SK-N-SH (cell line): ENCODE results near the gene B3GNT5. TPM values are rescaled to one million over a fixed set of nuclear protein-coding genes. Genes with fewer than 3 reads are reported as not detected.

Source experiments
- CTCF ChIA-PET: fragments of 300-600, 350-600 bp; formaldehyde crosslinking; extraction: SDS; loops from one replicate; lab custom pipeline; 2021; lab: Yijun Ruan, JAX
- POLR2A ChIA-PET: fragments of 350-600 bp; sonication (Branson Sonifier 250); formaldehyde crosslinking; extraction: SDS; loops from one replicate; lab custom pipeline; 2020; ENCODE audit warnings: antibody characterized with exemption, inconsistent platforms; lab: Yijun Ruan, JAX
- DNase-seq: peaks from one replicate; pipeline ENCODE4 v3.0.0; 2012
- H2AFZ ChIP-seq: fragments of 200-600 bp; sonication (generic); 2 replicates; pipeline ENCODE4 v1.8.1; 2016; ENCODE audit warnings: antibody characterized with exemption, mild to moderate bottlenecking, low read depth
- H3F3A ChIP-seq: fragments of 200-600 bp; sonication (generic); replicated peaks from 2 replicates; pipeline ENCODE3; 2016; ENCODE audit warnings: antibody characterized with exemption, mild to moderate bottlenecking; ENCODE audit not compliant: insufficient read depth
- H3K27ac ChIP-seq, 2 experiments: fragments of 200-500 bp in 1 of 2; fragments of 200-600 bp in 1 of 2; sonication (Bioruptor generic) in 1 of 2; sonication (generic), shearing (Covaris generic) in 1 of 2; 2 replicates each; pipeline versions ENCODE4 v1.5.1 to v1.6.1; 2014 to 2016; ENCODE audit warnings: low read depth in 2 of 2, inconsistent platforms in 1 of 2, low read length in 1 of 2, mild to moderate bottlenecking in 1 of 2, mixed read lengths in 1 of 2
- H3K27me3 ChIP-seq: fragments of 200-600 bp; sonication (generic), shearing (Covaris generic); 2 replicates; pipeline ENCODE4 v1.6.1; 2016; ENCODE audit warnings: mixed run types; ENCODE audit not compliant: insufficient read depth
- H3K36me3 ChIP-seq, 2 experiments: fragments of 200-500 bp in 1 of 2; fragments of 200-600 bp in 1 of 2; sonication (Bioruptor generic) in 1 of 2; sonication (generic) in 1 of 2; replicated peaks in 1 of 2; 2 replicates each; pipeline versions ENCODE3 to v1.5.1; 2014 to 2016; ENCODE audit warnings: low read length in 1 of 2, mild to moderate bottlenecking in 1 of 2; ENCODE audit not compliant: insufficient read depth in 2 of 2, control insufficient read depth in 1 of 2
- H3K4me1 ChIP-seq, 2 experiments: fragments of 200-500 bp in 1 of 2; fragments of 200-600 bp in 1 of 2; sonication (Bioruptor generic) in 1 of 2; sonication (generic), shearing (Covaris generic) in 1 of 2; 2 replicates each; pipeline versions ENCODE4 v1.5.1 to v1.6.1; 2014 to 2016; ENCODE audit warnings: low read depth in 1 of 2, low read length in 1 of 2, mixed run types in 1 of 2; ENCODE audit not compliant: insufficient read depth in 2 of 2, control insufficient read depth in 1 of 2
- H3K4me2 ChIP-seq: fragments of 200-600 bp; sonication (generic), shearing (Covaris generic); 2 replicates; pipeline ENCODE4 v1.6.1; 2017; ENCODE audit warnings: mixed run types
- H3K4me3 ChIP-seq, 2 experiments: fragments of 200-500 bp in 1 of 2; fragments of 200-600 bp in 1 of 2; sonication (Bioruptor generic) in 1 of 2; sonication (generic), shearing (Covaris generic) in 1 of 2; 2 replicates each; pipeline versions ENCODE4 v1.5.1 to v1.8.1; 2014 to 2016; ENCODE audit warnings: low read depth in 2 of 2, inconsistent platforms in 1 of 2, low read length in 1 of 2, mild to moderate bottlenecking in 1 of 2, mixed read lengths in 1 of 2, moderate library complexity in 1 of 2
- H3K79me2 ChIP-seq: fragments of 200-600 bp; sonication (generic); 2 replicates; pipeline ENCODE4 v1.8.1; 2017; ENCODE audit warnings: mild to moderate bottlenecking; ENCODE audit not compliant: insufficient read depth
- H3K9ac ChIP-seq: fragments of 200-600 bp; sonication (generic); 2 replicates; pipeline ENCODE4 v1.6.1; 2017; ENCODE audit warnings: mixed run types
- H3K9me2 ChIP-seq: fragments of 200-600 bp; sonication (generic); 2 replicates; pipeline ENCODE4 v1.6.1; 2017; ENCODE audit warnings: mixed run types
- H3K9me3 ChIP-seq: fragments of 200-600 bp; sonication (generic); 2 replicates; pipeline ENCODE4 v1.6.1; 2017; ENCODE audit warnings: mixed run types, mild to moderate bottlenecking, moderate library complexity
- H4K20me1 ChIP-seq: fragments of 200-600 bp; sonication (generic); 2 replicates; pipeline ENCODE4 v1.6.1; 2017; ENCODE audit warnings: mild to moderate bottlenecking, mixed run types; ENCODE audit not compliant: insufficient read depth
- CTCF ChIP-seq: fragments of 200-600 bp; sonication (generic); IDR thresholded peaks from 2 replicates; pipeline ENCODE4 v1.6.1; 2017; ENCODE audit warnings: antibody characterized with exemption, mild to moderate bottlenecking, moderate library complexity
- ELF1 ChIP-seq: IDR thresholded peaks from 2 replicates; pipeline ENCODE4 v1.4.0; 2012
- EP300 ChIP-seq, 2 experiments: IDR thresholded peaks; 2 replicates each; pipeline versions ENCODE4 v1.4.0 to v1.6.1; 2012; ENCODE audit warnings: borderline replicate concordance in 1 of 2, low read depth in 1 of 2, low read length in 1 of 2
- FOXM1 ChIP-seq: IDR thresholded peaks from 2 replicates; pipeline ENCODE4 v1.4.0; 2012; ENCODE audit warnings: low read depth, mild to moderate bottlenecking
- GABPA ChIP-seq: IDR thresholded peaks from 2 replicates; pipeline ENCODE4 v1.4.0; 2012; ENCODE audit warnings: low read depth, mild to moderate bottlenecking
- GATA2 ChIP-seq: sonication (generic); formaldehyde crosslinking; IDR thresholded peaks from 2 replicates; pipeline ENCODE4 v1.5.0; 2020; ENCODE audit warnings: mild to moderate bottlenecking, missing genetic modification reagents
- MEF2A ChIP-seq: IDR thresholded peaks from 2 replicates; pipeline ENCODE4 v1.4.0; 2012; ENCODE audit warnings: low read depth, borderline replicate concordance
- NFIC ChIP-seq: IDR thresholded peaks from 2 replicates; pipeline ENCODE4 v1.4.0; 2012; ENCODE audit warnings: borderline replicate concordance
- POLR2AphosphoS5 ChIP-seq: IDR thresholded peaks from 2 replicates; pipeline ENCODE4 v1.6.1; 2012; ENCODE audit warnings: low read depth, low read length
- RCOR1 ChIP-seq: fragments of 150-350 bp; IDR thresholded peaks from 2 replicates; pipeline ENCODE4 v1.6.1; 2017; ENCODE audit warnings: antibody characterized with exemption, low read length
- REST ChIP-seq: IDR thresholded peaks from 2 replicates; pipeline ENCODE4 v1.6.1; 2012; ENCODE audit warnings: mild to moderate bottlenecking, low read depth, low read length, moderate library complexity
- RXRA ChIP-seq: IDR thresholded peaks from 2 replicates; pipeline ENCODE4 v1.4.0; 2012; ENCODE audit warnings: low read depth, mild to moderate bottlenecking, borderline replicate concordance
- SIN3A ChIP-seq: IDR thresholded peaks from 2 replicates; pipeline ENCODE4 v1.6.1; 2012; ENCODE audit warnings: low read depth, mild to moderate bottlenecking, low read length, moderate library complexity, borderline replicate concordance
- TCF12 ChIP-seq: IDR thresholded peaks from 2 replicates; pipeline ENCODE4 v1.4.0; 2012
- TEAD4 ChIP-seq: IDR thresholded peaks from 2 replicates; pipeline ENCODE4 v1.4.0; 2012; ENCODE audit warnings: mild to moderate bottlenecking, borderline replicate concordance; ENCODE audit not compliant: insufficient read depth
- YY1 ChIP-seq: IDR thresholded peaks from 2 replicates; pipeline ENCODE4 v1.4.0; 2012; ENCODE audit warnings: low read depth, mild to moderate bottlenecking
- WGBS: methylation state at CpG from one replicate; pipeline ENCODE4 v1.1.6; 2017; ENCODE audit warnings: low lambda C conversion rate; 5-methylcytosine and 5-hydroxymethylcytosine counted together
- polyA plus RNA-seq, 3 experiments: library from polyadenylated mRNA; depleted of rRNA; stranded (reverse); fragments of >200 nt; gene quantifications; 2 replicates each; pipeline ENCODE4 v1.2.3, GENCODE V29; 2012

Gene B3GNT5
- polyA plus RNA-seq, 1 of the 3 experiments (the other 2 are of a cell fraction) = 4.7 TPM

GRCh38 chr3:183218826-183219225 is 34.2 kb upstream of the B3GNT5 start:
- Histone ChIP-seq H3K4me2 (no peak overlapping the region), H3K9me2 (no peaks in the 10 kb centered on the region), H3F3A (no peaks in the 10 kb centered on the region), H3K27me3 (no peaks in the 10 kb centered on the region), H3K9me3 (no peaks in the 10 kb centered on the region), H3K27ac (no peak overlapping the region), H3K4me3 (no peak overlapping the region), H3K79me2 (no peaks in the 10 kb centered on the region), H4K20me1 (no peaks in the 10 kb centered on the region), H3K9ac (no peak overlapping the region), H3K36me3 (no peaks in the 10 kb centered on the region), H2AFZ (no peak overlapping the region), H3K4me1 (no peaks in the 10 kb centered on the region)
- ChIA-PET CTCF (interaction anchor here (1.4 to 1.5 kb wide), 2 partner anchors 9 to 163 kb away, joined by 4 to 6 read pairs; no protein-coding TSS in a partner anchor), POLR2A (no interaction called here)
- TF ChIP-seq ELF1 = no peak
- WGBS = 62% methylated on average over 2 of the region's 2 CpGs
- no peak for DNase-seq

GRCh38 chr3:183220828-183221227 is 32.2 kb upstream of the B3GNT5 start:
- Histone ChIP-seq H4K20me1 (no peaks in the 10 kb centered on the region), H3K36me3 (no peaks in the 10 kb centered on the region), H3K4me3 (no peak overlapping the region), H3K27me3 (no peaks in the 10 kb centered on the region), H3F3A (no peaks in the 10 kb centered on the region)
- POLR2A ChIA-PET = no interaction called here
- TF ChIP-seq RCOR1 (no peak), FOXM1 (no peak), TEAD4 (no peak), REST (no peak), GATA2 (no peak), RXRA (no peak), POLR2AphosphoS5 (no peak), CTCF (no peak), TCF12 (no peak), EP300 (IDR thresholded peaks at IDR 0.05; ENCODE audit: borderline replicate concordance in 1 of 2, low read depth in 1 of 2, low read length in 1 of 2) (no peak), NFIC (no peak), MEF2A (no peak), GABPA (no peak), SIN3A (no peak), YY1 (no peak)
- TF ChIP-seq, all 33 proteins: peak for 0
- no peaks in the 10 kb centered on the region for H3K9me3 ChIP-seq
- no peaks in the 10 kb centered on the region for H3K4me1 ChIP-seq
- DNase-seq = no peak
- no peaks in the 10 kb centered on the region for H3K79me2 ChIP-seq
- WGBS = 68% methylated on average over 5 of the region's 5 CpGs
- no peak overlapping the region for H3K27ac ChIP-seq
- CTCF ChIA-PET = no interaction called here
- H2AFZ ChIP-seq = no peak overlapping the region
- no peaks in the 10 kb centered on the region for H3K9me2 ChIP-seq
- H3K4me2 ChIP-seq = no peak overlapping the region
- H3K9ac ChIP-seq = no peak overlapping the region
